Mucosa of stomach (tissue), 1 donor: ENCODE results near the gene FAH.

Experiments used
- H3K27me3 ChIP-seq: one replicate; pipeline ENCODE4 v1.7.0; 2013; ENCODE audit warnings: mild to moderate bottlenecking, low read length; ENCODE audit not compliant: control insufficient read depth, insufficient read depth
- H3K36me3 ChIP-seq: one replicate; pipeline ENCODE4 v1.7.0; 2013; ENCODE audit warnings: low read length; ENCODE audit not compliant: control insufficient read depth, insufficient read depth
- H3K4me1 ChIP-seq: one replicate; pipeline ENCODE4 v1.7.0; 2013; ENCODE audit warnings: mild to moderate bottlenecking, low read length; ENCODE audit not compliant: control insufficient read depth, insufficient read depth
- H3K4me3 ChIP-seq: one replicate; pipeline ENCODE4 v1.7.0; 2013; ENCODE audit warnings: low read length
- H3K9ac ChIP-seq: one replicate; pipeline ENCODE4 v1.7.0; 2013; ENCODE audit warnings: mild to moderate bottlenecking, low read length, moderate library complexity
- H3K9me3 ChIP-seq: one replicate; pipeline ENCODE4 v1.7.0; 2013; ENCODE audit warnings: mild to moderate bottlenecking, low read length, moderate library complexity; ENCODE audit not compliant: control insufficient read depth
- donor health status: Pancreatic carcinoma.

FAH gene

GRCh38 chr15:80152896-80153876 lies at the start of gene FAH:
Gene FAH (plus strand): TSS chr15:80152999. CDS start chr15:80153055, 56 bp downstream.
- H3K4me1 ChIP-seq, result peaks cover 20% of the 10 kb centered on the region
- H3K9me3 ChIP-seq, result no peaks in the 10 kb centered on the region
- no peaks in the 10 kb centered on the region for H3K36me3 ChIP-seq
- H3K4me3 ChIP-seq, result peak within 1 kb of the TSS; percentile 43
- H3K27me3 ChIP-seq, result no peaks in the 10 kb centered on the region
- peak within 1 kb of the TSS; percentile 52 for H3K9ac ChIP-seq

DNA sequence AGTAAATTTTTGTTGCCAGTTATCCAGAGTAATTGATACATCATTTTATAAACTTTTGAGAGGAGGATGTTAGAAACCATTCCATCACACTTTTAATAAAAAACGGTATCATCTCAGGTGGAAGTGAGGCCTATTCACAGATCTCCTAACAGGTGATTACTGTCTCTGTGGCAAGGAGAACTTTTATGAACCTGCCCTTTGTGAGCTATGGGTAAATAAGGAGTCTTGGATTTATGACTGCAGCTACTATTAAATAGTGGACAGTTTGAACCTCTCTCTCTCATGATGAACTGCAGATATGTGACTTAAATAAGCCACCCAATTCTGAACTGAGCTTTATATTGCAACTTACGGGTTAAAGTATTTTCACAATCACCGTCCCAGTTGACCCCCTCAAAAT lies 47.6 kb upstream of the FAH start:
- Histone ChIP-seq H3K36me3 (no peaks in the 10 kb centered on the region), H3K27me3 (no peaks in the 10 kb centered on the region), H3K9me3 (no peaks in the 10 kb centered on the region), H3K9ac (no peak overlapping the region), H3K4me1 (peaks cover 14% of the 10 kb centered on the region), H3K4me3 (no peak overlapping the region)

DNA sequence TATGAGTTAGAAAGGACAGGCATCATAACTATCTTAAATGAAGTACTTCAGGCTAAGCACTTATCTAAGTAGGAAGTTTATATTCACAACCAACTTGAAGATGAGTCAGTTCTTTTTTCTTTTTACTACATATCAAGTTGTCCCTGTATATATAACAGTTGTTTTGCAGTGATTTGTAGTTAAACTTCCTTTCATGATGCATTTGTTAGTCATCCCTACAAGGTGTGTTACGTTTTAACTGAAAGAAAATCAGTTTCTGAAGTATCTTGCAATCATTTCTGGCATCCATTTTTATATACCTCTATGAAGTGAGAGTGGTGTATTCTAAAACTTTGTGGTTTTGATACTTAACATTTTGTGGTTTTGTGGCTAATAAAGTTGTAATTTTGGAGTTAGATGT lies 47.2 kb upstream of the FAH start:
- no peaks in the 10 kb centered on the region for H3K9me3 ChIP-seq
- peaks cover 14% of the 10 kb centered on the region for H3K4me1 ChIP-seq
- no peaks in the 10 kb centered on the region for H3K27me3 ChIP-seq
- H3K9ac ChIP-seq, result no peak overlapping the region
- H3K4me3 ChIP-seq, result no peak overlapping the region
- no peaks in the 10 kb centered on the region for H3K36me3 ChIP-seq

- no peak overlapping the region for H3K9ac ChIP-seq
- H3K27me3 ChIP-seq, result no peaks in the 10 kb centered on the region
- peaks cover 14% of the 10 kb centered on the region for H3K4me1 ChIP-seq
- no peaks in the 10 kb centered on the region for H3K9me3 ChIP-seq
- no peak overlapping the region for H3K4me3 ChIP-seq
- H3K36me3 ChIP-seq, result no peaks in the 10 kb centered on the region
Measured at GRCh38 chr15:80106051-80106450, 46.7 kb upstream of the FAH start.

DNA sequence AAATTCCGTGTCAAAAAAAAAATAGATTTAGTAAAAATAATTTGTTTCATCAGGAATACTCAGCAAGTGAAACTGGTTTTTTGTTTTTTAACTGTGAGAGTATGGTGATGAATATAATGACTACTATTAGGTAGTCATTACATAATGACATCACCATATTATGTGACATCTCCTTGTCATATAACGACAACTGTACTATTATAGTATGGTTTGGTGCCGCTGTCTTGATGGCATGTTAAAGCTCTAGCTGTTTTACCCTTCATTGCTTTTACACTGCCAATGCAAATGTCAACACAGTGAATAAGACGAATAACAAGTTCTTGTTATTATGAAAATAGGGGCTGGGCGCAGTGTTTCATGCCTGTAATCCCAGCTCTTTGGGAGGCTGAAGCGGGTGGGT lies 45.6 kb upstream of the FAH start:
- Histone ChIP-seq H3K4me3 (no peak overlapping the region), H3K27me3 (no peaks in the 10 kb centered on the region), H3K4me1 (peaks cover 14% of the 10 kb centered on the region), H3K9ac (no peak overlapping the region), H3K36me3 (no peaks in the 10 kb centered on the region), H3K9me3 (no peaks in the 10 kb centered on the region)

DNA sequence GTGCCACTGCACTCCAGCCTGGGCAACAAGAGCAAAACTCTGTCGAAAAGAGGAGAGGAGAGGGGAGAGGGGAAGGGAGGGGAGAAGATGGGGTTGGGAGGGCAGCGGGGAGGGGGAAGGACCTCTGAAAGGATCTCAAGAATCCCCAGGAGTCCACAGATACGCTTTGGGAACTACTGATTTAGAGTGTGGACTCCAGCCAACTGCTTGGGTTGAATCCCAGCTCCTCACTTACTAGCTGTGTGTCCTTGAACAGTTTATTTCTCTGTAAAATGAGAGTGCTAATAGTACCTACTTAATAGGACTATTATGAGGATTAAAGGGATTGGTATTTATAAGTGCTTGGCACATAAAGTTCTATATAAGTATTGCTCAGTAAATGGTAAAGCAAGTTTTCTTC lies 45.0 kb upstream of the FAH start:
- Histone ChIP-seq H3K27me3 (no peaks in the 10 kb centered on the region), H3K9me3 (no peaks in the 10 kb centered on the region), H3K36me3 (no peaks in the 10 kb centered on the region), H3K9ac (no peak overlapping the region), H3K4me1 (peaks cover 14% of the 10 kb centered on the region), H3K4me3 (no peak overlapping the region)

DNA sequence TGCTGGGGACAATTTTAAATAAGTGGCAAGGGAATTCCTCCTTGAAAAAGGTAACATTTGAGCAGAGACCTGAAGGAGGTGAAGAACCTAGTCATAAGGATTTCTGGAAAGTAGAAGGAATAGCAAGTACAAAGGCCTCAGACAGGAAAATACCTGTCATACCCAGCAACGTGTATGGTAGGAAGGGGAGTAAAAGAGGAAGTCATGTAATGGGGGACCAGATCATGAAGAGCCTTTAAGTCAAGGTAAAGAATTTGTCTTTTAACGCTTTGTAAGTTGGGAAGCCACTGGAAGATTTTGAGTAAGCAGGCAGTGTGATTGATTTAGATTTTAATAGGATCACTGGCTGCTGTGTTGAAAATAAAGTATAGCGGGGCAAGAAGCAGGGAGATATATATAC lies 43.4 kb upstream of the FAH start:
- H3K4me1 ChIP-seq, result peaks cover 14% of the 10 kb centered on the region

GRCh38 chr15:80110920-80111319 lies 41.9 kb upstream of the FAH start:
- no peak overlapping the region for H3K4me3 ChIP-seq
- H3K9me3 ChIP-seq, result no peaks in the 10 kb centered on the region
- peaks cover 7% of the 10 kb centered on the region for H3K4me1 ChIP-seq
- H3K9ac ChIP-seq, result no peak overlapping the region
- H3K27me3 ChIP-seq, result no peaks in the 10 kb centered on the region
- no peaks in the 10 kb centered on the region for H3K36me3 ChIP-seq

More for the DNA sequence above, 43.4 kb upstream of the FAH start:
- H3K9ac ChIP-seq, result no peak overlapping the region
- no peaks in the 10 kb centered on the region for H3K36me3 ChIP-seq
- no peak overlapping the region for H3K4me3 ChIP-seq
- H3K9me3 ChIP-seq, result no peaks in the 10 kb centered on the region
- H3K27me3 ChIP-seq, result no peaks in the 10 kb centered on the region

DNA sequence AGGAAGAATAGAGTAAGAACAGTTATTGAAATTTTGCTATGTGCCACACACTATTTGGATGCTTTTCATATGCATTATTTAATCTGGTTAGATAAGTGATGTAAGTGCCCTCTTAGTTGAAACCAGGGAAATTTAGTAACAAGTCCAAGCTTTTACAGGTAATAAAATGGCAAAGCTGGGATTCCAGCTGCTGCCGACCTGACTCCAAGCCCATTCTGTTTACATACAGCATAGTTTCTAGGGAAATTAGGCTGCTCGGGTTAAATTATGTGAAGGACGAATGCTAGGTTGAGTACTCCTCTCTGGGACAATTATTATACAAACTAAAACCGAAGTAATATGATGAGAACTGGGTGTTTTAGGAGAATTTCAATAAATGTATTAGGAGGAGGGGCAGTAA lies 38.7 kb upstream of the FAH start:
- Histone ChIP-seq H3K4me3 (no peak overlapping the region), H3K9ac (no peak overlapping the region), H3K36me3 (no peaks in the 10 kb centered on the region), H3K4me1 (no peaks in the 10 kb centered on the region), H3K27me3 (no peaks in the 10 kb centered on the region), H3K9me3 (no peaks in the 10 kb centered on the region)

- H3K9me3 ChIP-seq, result no peaks in the 10 kb centered on the region
- no peaks in the 10 kb centered on the region for H3K36me3 ChIP-seq
- no peak overlapping the region for H3K9ac ChIP-seq
- H3K4me3 ChIP-seq, result no peak overlapping the region
- no peaks in the 10 kb centered on the region for H3K27me3 ChIP-seq
- H3K4me1 ChIP-seq, result no peaks in the 10 kb centered on the region
Measured at GRCh38 chr15:80115021-80115420, 37.8 kb upstream of the FAH start.

DNA sequence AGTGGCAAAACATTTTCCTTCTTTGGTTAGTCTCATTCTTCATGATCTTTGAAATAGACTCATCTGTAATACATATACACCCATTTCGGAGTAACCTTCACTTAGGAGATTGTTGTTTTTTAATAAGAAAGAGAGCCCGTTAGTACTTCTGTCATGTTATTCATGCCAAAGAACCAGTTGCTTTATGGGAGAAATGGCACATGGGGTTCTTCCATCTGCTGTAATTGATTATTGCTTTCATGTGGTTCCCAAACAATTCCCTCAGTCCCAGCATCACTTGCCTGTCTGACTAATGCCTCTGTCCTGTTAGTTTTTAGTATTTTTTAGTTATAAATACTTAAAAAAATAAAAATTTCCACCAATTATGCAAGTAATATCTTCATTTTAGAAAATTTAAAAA lies 33.8 kb upstream of the FAH start:
- no peaks in the 10 kb centered on the region for H3K27me3 ChIP-seq
- peaks cover 6% of the 10 kb centered on the region for H3K36me3 ChIP-seq
- H3K9me3 ChIP-seq, result no peaks in the 10 kb centered on the region
- H3K4me1 ChIP-seq, result peaks cover 3% of the 10 kb centered on the region
- no peak overlapping the region for H3K4me3 ChIP-seq
- H3K9ac ChIP-seq, result no peak overlapping the region

DNA sequence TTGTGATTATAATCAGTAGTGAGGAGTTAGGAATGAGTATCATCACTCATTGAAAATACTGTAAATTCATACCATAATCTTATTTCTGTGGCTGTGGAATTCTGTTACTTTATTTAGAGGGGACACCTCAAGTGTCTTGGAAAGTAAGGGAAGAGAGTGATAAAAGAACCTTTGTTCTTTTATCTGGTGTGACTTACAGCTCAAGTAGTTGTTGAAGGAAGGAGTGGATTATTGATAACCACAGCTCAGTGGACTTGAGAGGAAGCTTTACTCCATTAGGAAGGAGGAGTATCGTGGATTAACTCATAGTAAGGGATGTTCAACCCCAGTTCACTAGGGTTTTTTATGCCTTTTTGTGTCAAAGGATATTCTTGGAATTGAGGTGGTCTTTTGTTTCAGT lies 32.2 kb upstream of the FAH start:
- Histone ChIP-seq H3K36me3 (peaks cover 6% of the 10 kb centered on the region), H3K9me3 (no peaks in the 10 kb centered on the region), H3K4me1 (peaks cover 3% of the 10 kb centered on the region), H3K27me3 (no peaks in the 10 kb centered on the region), H3K4me3 (no peak overlapping the region), H3K9ac (no peak overlapping the region)
